Measurements from ENCODE around the gene MARCHF5.

- TF ChIP-seq CTCF (IDR thresholded peaks at IDR 0.05; ENCODE audit: insufficient read depth, low read length, poor library complexity, severe bottlenecking), result no peak
- TF ChIP-seq EZH2phosphoT487 (conservative IDR thresholded peaks at IDR 0.05; ENCODE audit: low read length), result no peak
Measured at GRCh38 chr10:92305133-92306072, 14.4 kb downstream of the MARCHF5 start.

All from SU-DHL-6 (cell line).